ENCODE results near the gene HPD. TPM values are rescaled to one million over a fixed set of nuclear protein-coding genes. Genes with fewer than 3 reads are reported as not detected.

HPD gene
- total and polyA plus RNA-seq, 12 donors, result 1.6 to 13.0 (median 4.0) TPM

DNA sequence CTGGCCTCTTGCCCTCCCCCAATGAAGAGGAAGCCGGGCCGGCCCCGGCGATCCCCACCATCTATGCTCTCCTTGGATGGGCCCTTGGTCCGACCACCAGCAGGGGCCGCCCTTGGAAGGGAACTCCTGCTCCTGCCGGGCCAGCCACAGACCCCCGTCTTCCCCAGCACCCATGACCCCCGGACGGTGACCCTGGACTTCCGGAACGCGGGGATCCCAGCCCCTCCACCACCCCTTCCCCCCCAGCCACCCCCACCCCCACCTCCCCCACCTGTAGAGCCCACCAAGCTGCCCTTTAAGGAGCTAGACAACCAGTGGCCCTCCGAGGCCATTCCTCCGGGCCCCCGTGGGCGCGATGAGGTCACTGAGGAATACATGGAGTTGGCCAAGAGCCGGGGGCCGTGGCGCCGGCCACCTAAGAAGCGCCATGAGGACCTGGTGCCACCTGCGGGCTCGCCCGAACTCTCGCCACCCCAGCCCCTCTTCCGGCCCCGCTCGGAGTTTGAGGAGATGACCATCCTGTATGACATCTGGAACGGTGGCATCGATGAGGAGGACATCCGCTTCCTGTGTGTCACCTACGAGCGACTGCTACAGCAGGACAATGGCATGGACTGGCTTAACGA lies 35.4 kb downstream of the HPD start:
- Histone ChIP-seq H3K9me3 (replicated peaks in 1 of 3) (no peaks in the 10 kb centered on the region), H3K4me3 (no peak overlapping the region), H3K27ac (no peak overlapping the region), H3K4me1 (replicated peaks in 1 of 2) (no peaks in the 10 kb centered on the region), H3K36me3 (replicated peaks in 1 of 2) (peaks cover 0 to 83% of the 10 kb centered on the region in 2 donors), H3K27me3 (no peaks in the 10 kb centered on the region)
- 84 to 94% (median 87%) methylated on average over 6 to 36 of the region's 36 CpGs for WGBS, 4 donors
- DNase-seq, result peak in 2 of 7 donors; percentile 17 to 52
- intact Hi-C loops (cut with DNase I), result no loop called here
- TF ChIP-seq POLR2A (IDR thresholded peaks at IDR 0.05), result no peak
- TF ChIP-seq, protein P1, sequence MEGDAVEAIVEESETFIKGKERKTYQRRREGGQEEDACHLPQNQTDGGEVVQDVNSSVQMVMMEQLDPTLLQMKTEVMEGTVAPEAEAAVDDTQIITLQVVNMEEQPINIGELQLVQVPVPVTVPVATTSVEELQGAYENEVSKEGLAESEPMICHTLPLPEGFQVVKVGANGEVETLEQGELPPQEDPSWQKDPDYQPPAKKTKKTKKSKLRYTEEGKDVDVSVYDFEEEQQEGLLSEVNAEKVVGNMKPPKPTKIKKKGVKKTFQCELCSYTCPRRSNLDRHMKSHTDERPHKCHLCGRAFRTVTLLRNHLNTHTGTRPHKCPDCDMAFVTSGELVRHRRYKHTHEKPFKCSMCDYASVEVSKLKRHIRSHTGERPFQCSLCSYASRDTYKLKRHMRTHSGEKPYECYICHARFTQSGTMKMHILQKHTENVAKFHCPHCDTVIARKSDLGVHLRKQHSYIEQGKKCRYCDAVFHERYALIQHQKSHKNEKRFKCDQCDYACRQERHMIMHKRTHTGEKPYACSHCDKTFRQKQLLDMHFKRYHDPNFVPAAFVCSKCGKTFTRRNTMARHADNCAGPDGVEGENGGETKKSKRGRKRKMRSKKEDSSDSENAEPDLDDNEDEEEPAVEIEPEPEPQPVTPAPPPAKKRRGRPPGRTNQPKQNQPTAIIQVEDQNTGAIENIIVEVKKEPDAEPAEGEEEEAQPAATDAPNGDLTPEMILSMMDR (IDR thresholded peaks at IDR 0.05), result no peak

- intact Hi-C loops (cut with DNase I), result no loop called here
- Histone ChIP-seq H3K4me1 (replicated peaks in 1 of 2) (no peaks in the 10 kb centered on the region), H3K27ac (no peak overlapping the region), H3K4me3 (no peak overlapping the region), H3K27me3 (no peaks in the 10 kb centered on the region), H3K36me3 (replicated peaks in 1 of 2) (peaks cover 0 to 83% of the 10 kb centered on the region in 2 donors), H3K9me3 (replicated peaks in 1 of 3) (no peaks in the 10 kb centered on the region)
- TF ChIP-seq POLR2A (IDR thresholded peaks at IDR 0.05), result no peak
- TF ChIP-seq, protein P1 (IDR thresholded peaks at IDR 0.05), result no peak
- whole genome bisulfite sequencing, 4 donors, result 85 to 90% (median 88%) methylated on average over 25 to 39 of the region's 39 CpGs
- DNase-seq, result peak in 1 of 7 donors; percentile 15
Measured at GRCh38 chr12:121822393-121823100, 36.1 kb downstream of the HPD start.

DNA sequence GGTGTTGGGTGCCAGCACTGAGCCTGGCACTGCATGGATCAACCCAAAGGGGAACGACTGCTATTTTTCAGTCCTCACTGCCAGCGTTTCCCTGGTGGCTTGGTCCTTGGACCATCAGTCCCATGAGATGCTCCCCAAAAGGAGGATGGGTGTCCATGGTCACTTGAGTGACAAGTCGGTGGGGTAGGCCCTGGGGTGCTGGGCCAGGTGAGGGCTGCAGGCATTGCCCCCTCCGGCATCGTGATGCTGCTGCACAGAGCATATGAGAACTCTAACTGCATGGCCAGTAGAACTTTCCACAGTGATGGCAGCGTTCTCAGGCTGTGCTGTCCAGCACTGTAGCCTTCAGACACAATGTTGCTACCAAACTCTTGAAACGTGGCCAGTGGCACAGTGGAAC lies 38.6 kb downstream of the HPD start:
- Histone ChIP-seq H3K4me3 (no peak overlapping the region), H3K27me3 (no peaks in the 10 kb centered on the region), H3K27ac (no peak overlapping the region), H3K36me3 (replicated peaks in 1 of 2) (peaks cover 0 to 95% of the 10 kb centered on the region in 2 donors), H3K9me3 (replicated peaks in 1 of 3) (no peaks in the 10 kb centered on the region), H3K4me1 (replicated peaks in 1 of 2) (no peaks in the 10 kb centered on the region)
- TF ChIP-seq, protein P1 (IDR thresholded peaks at IDR 0.05), result no peak
- no peak for TF ChIP-seq POLR2A (IDR thresholded peaks at IDR 0.05)
- peak in 1 of 7 donors; percentile 6 for DNase-seq
- intact Hi-C loops (cut with DNase I), result no loop called here
- WGBS, 4 donors, result 82 to 93% (median 89%) methylated on average over 5 to 7 of the region's 7 CpGs

GRCh38 chr12:121819212-121819949 lies 39.3 kb downstream of the HPD start:
- intact Hi-C loops (cut with DNase I), result loop anchor here in 1 of 2 donors (10.0 kb wide), 1 partner anchor 65 kb away; the partner anchor contains the start of gene PSMD9
- no peak for TF ChIP-seq POLR2A (IDR thresholded peaks at IDR 0.05)
- Histone ChIP-seq H3K4me3 (no peak overlapping the region), H3K36me3 (replicated peaks in 1 of 2) (peaks cover 0 to 100% of the 10 kb centered on the region in 2 donors), H3K27ac (no peak overlapping the region), H3K4me1 (replicated peaks in 1 of 2) (no peaks in the 10 kb centered on the region), H3K27me3 (no peaks in the 10 kb centered on the region), H3K9me3 (replicated peaks in 1 of 3) (no peaks in the 10 kb centered on the region)
- WGBS, 4 donors, result 83 to 90% (median 86%) methylated on average over 17 to 22 of the region's 22 CpGs
- DNase-seq, result peak in 1 of 7 donors; percentile 19

Data from adrenal gland (tissue), 12 donors.